Frontal cortex (tissue), 4 donors: ENCODE data around the gene CMPK2. TPM values are rescaled to one million over a fixed set of nuclear protein-coding genes. Genes with fewer than 3 reads are reported as not detected.
"Not testable (repeated sequence)": the region's sequence is repeated elsewhere in the genome, so short reads cannot be mapped to it uniquely, and the experiment has no call there.

Experiments
- DNase-seq, 2 donors: peaks; one replicate each; pipeline ENCODE4 v3.0.0; 2012; ENCODE audit warnings: low spot score in 2 of 2
- FAIRE-seq: peaks from 2 replicates; lab custom pipeline; 2012; peaks lifted over from hg19 to GRCh38; lab: Jason Lieb, UNC
- total RNA-seq: library from RNA; depleted of rRNA; stranded (reverse); fragments of >200 nt; gene quantifications from one replicate; pipeline ENCODE4 v1.2.3, GENCODE V29; 2014
- donor health status: control.
- donor health status: control.
- donor health status: control.

The CMPK2 gene, protein sequence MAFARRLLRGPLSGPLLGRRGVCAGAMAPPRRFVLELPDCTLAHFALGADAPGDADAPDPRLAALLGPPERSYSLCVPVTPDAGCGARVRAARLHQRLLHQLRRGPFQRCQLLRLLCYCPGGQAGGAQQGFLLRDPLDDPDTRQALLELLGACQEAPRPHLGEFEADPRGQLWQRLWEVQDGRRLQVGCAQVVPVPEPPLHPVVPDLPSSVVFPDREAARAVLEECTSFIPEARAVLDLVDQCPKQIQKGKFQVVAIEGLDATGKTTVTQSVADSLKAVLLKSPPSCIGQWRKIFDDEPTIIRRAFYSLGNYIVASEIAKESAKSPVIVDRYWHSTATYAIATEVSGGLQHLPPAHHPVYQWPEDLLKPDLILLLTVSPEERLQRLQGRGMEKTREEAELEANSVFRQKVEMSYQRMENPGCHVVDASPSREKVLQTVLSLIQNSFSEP
- 10.2 TPM for total RNA-seq

DNA sequence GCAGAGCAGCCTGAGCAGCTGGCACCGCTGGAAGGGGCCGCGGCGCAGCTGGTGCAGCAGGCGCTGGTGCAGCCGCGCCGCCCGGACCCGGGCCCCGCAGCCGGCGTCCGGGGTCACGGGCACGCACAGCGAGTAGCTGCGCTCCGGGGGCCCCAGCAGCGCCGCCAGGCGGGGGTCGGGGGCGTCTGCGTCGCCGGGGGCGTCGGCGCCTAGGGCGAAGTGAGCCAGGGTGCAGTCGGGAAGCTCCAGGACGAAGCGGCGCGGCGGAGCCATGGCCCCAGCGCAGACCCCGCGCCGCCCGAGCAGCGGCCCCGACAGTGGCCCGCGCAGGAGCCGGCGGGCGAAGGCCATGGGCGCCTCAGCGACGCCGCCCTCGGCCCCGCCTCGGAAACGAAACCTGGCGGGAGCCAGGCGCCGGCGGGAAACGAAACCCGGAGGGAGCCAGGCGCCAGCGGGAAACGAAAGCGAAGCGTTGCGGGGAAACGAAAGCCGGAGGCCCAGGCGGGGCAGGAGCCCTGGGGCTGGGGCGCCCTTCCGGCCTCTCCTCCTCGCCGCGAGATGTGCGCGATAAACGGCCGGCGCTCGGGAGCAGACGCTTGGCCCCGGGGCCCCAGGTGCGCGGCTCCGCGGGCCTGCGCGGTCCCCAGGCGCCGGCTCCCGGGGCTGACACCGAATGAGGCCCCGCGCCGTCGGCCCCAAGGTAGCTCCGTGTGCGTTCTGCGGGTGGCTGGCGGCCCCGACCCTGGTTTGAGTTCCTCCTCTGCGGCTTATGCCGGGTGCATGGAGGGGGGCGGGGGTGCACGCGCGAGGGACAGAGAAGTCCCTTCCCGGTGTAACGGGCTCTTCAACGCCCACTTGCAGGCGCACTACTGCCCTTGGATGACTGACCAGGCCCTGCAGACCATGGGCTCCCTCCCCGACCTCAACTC, at the start of gene CMPK2:
CMPK2 (minus strand) TSS at position 562 of the 929 bp plus-strand sequence; CDS start at position 351, 211 bp downstream.
- FAIRE-seq (no peak), DNase-seq (peak; percentile 78 to 80)

DNA sequence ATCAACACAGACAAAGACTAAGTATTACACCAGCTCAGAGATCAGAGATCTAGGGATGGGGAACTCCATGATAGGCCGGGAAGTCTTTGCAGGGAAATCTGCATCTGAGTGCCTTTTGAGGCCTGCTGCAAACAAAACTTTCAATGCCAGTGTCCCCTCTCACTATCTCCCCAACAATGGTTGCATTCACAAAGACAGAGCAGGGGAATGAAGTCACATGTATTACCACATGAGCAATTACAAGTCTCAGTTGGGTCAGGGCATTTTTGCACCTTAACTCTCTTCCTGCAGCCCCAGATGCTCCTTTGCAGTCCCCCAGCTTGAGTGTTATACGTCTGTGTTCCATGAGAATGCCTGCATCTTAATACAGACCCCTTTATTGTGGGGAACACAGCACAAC, 49.7 kb upstream of the CMPK2 start:
- DNase-seq (peak in 1 of 2 donors; percentile 67), FAIRE-seq (no peak)

DNA sequence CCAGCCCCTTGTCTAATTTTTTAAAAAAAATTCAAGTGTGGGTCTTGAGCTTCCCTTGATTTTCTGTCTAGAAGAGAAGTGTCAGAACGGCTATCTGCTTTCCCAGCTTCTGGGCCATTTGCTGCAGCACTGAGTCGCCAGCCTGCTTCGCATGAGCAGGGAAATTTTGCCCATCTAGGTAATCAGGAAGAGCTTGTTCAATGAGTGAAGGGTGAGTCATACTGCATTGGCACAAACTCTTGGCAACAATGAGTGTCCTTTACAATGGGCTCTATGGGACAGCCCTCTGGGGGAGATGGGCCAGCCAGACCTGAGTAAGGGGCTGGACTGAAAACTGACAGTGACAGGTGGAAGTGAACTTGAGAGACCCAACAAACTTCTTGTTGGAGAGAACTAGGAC, 49.1 kb upstream of the CMPK2 start:
- FAIRE-seq = no peak
- DNase-seq = no peak

DNA sequence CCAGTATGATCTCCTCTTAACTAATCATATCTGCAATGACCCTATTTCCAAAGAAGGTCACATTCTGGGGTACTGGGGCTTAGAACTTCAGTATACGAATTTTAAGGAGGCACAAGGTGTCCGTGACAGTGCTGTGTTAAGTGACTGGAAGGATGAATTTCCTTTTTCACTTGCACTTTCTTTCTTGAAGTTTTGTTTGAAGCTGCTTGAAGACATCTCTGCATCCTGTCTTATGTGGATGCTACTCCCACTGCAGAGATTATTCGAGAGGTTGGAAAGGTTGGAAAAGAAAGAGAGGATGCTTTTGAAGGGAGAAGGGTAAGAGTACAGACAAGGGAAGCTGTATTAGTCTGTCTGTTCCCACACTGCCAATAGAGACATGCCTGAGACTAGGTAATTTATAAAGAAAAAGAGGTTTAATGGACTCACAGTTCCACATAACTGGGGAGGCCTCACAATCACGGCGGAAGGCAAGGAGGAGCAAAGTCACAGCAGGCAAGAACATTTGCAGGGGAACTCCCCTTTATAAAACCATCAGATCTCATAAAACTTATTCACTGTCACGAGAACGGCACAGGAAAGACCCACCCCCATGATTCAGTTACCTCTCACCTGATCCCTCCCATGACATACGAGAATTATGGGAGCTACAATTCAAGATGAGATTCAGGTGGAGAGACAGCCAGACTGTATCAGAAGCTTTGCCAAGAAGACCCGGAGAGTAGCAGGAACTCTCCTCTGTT, 47.9 kb upstream of the CMPK2 start:
- FAIRE-seq (no peak), DNase-seq (no peak)

DNA sequence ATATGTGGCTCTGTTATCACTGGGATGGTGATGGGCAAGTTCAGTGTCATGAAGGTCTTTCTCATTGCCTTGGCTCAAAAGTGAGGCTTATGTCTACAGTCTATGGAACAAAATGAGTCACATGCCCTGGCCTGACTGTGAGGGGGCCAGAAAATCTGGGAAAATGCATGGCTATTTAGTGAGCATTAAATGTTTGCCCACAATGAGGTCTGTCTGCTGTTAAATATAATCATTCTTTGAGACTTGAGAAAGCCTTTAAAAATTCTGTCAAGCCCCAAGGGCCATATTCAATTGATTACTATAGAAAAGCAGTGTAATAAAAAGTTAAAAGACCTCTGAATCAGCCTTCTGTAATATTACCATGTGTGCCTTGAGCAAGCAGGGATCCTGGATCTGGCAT, 46.0 kb upstream of the CMPK2 start:
- no peak for DNase-seq
- no peak for FAIRE-seq

DNA sequence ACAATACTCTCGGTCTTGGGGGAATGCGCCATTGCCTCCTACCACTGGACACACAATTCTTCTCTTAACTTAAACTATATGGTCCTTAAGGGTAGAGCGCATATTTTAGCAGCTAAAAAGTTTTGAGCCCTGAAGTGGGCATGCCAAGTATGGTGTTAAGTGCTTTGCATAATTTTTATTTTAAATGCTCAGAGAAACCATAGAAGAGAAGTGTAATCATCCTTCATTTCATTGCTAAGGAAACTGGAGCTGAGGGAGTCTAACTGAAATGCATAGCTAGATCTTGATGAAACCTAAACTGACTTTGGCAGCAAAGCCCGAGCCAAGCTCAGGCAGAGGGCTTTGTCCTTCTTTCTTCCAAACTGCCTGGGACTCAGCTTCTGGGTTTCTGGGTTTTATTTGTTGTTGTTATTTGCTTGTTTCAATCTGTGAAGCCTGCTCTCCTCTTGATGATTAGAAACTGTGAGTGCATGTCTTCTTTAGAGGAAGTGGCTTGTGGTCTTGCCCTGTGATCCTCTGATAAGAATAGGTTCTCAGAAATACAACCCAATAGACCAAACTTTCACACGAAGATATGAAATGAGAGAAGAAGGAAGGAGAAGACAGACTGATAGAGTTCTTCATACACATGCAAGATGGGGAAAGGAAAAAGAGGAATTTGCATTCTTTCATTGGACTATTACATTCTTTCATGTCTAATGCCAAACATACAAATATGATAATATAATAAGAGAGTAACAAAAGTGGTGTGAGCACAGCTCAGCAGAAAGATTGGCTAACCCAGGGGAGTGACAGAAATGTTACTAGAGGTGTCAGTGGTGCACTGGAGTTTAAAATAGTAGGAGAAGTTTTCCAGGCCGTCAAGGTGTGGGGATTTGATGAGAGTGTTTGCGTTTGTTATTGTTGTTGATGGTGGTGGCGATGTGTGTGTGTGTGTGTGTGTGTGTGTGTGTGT, 44.0 kb upstream of the CMPK2 start:
- FAIRE-seq (no peak), DNase-seq (no peak)

DNA sequence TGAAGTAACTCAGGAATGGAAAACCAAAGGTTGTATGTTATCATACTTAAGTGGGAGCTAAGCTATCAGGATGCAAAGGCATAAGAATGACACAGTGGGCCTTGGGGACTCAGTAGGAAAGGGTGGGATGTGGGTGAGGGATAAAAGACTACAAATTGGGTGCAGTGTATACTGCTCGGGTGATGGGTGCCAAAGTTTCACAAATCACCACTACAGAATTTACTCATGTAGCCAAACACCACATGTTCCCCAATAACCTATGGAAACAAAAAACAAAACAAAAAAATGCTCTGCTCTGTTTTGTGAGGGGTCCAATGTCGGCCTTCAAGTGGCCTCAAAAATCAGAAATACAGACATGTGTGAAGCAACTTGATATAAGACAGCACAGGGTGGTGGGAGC, 42.6 kb upstream of the CMPK2 start:
- no peak for DNase-seq
- no peak for FAIRE-seq

DNA sequence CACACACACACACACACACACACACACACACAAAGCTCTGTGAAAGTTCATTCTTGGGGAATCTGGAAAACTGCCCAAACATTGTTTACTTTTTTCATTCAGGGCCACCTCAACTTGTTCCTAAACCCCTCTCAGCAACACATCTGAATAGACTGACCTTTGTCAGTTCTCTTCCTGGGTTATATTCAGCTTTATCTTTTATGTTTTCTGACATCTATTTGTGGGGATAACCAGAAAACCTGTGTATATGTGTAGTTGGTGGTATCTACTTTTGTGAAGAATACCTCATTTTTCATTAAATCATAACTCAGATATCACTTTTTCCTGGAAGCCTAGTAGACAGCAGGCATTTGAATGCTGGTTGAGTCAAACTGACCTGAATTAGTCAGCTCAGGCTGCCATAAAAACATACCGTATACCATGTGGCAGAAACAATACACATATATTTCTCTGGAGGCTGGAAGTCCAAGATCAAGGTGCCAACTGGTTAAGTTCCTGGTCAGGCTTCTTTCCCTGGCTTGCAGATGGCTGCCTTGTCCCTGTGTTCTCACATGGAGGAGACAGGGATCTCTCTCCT, 40.5 kb upstream of the CMPK2 start:
- no peak for FAIRE-seq
- no peak for DNase-seq

DNA sequence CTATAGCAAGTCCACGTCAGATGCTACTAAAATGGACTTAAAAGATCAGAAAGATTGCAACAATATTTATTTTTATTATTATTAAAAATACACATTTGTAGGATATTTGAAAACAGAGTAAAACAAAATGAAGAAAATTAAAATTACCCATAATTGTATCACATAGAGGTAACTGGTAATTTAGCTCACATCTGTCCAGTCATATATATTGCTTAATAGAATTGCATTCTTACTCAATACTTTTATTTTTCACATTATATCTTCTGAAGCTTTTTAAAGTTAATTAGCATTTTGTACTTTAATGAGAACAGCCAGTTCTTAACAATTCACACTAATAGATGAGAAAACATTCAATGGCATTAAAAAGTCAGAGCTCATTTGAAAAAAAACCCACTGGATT, 40.0 kb upstream of the CMPK2 start:
- FAIRE-seq = no peak

DNA sequence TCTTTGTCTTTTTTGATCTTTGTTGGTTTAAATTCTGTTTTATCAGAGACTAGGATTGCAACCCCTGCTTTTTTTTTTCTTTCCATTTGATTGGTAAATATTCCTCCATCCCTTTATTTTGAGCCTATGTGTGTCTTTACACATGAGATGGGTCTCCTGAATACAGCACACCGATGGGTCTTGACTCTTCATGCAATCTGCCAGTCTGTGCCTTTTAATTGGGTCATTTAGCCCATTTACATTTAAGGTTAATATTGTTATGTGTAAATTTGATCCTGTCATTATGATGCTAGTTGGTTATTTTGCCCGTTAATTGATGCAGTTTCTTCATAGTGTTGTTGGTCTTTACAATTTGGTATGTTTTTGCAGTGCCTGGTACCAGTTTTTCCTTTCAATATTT, 36.9 kb upstream of the CMPK2 start:
- FAIRE-seq, DNase-seq: not testable (repeated sequence)

More for the DNA sequence above, 40.0 kb upstream of the CMPK2 start:
- DNase-seq = no peak

DNA sequence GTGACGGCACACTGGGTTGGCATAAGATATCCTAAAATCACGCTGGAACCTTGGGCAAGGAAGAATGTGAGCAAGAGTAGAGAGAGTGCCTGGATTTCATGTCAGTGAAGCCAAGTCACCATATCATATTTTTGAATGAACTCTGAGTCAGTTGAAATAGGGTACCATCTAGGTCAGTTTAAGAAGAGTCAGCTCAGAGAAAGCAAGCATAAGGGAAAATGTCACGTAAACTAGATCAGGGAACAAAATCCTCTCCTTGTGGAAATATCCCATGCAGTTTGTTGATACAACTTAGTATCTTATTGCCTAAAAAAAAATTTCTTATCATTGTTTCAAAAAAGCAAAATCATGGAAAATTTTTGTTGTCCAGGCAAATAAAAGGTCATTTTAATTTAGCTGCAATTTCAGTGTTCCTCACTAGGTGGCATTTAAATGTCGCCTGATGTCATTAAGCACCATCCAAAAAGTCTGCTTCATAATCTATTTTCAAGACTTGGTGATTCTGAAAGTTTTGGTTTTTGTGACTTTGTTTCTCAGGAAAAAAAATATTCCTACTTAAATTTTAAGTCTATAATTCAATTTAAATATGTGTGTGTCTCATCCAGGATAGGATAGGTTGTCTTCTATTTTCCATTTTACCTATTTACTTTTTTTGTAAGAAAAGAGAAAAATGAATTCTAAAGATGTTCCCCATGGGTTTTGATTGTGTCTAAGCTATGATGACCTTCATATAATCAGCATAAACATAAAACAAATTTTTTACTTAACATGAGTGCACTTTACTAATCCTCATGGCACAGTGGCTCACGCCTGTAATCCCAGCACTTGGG, 31.4 kb upstream of the CMPK2 start:
- peak; percentile 99 for FAIRE-seq
- no peak for DNase-seq

DNA sequence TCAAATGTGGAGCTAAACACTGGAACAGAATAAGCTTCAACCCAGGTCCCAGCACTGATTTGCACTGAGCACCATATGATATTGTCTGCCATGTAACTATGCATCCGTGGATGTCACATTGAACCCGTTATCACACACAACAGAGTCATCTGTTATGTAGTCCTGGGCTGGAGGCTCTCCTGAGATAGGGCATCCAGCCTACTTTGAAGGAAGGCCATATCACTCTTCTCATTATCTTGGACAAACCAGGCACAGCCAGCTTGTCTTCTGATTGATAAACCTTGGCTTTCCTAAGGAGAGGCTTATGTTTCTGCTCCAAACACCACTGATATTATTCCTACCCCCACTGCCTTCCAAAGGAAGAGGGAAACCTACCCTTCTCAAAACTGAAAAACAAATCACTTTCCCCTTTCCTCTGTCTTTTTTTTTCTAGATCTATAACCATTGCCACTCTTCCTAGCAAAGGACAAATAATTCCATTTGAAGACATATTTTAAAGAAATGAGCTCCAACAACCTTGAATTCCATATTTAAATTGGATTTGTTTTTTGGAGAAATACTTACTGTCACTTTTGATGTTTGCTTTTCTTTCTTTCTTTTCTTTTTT, 28.3 kb upstream of the CMPK2 start:
- no peak for DNase-seq

DNA sequence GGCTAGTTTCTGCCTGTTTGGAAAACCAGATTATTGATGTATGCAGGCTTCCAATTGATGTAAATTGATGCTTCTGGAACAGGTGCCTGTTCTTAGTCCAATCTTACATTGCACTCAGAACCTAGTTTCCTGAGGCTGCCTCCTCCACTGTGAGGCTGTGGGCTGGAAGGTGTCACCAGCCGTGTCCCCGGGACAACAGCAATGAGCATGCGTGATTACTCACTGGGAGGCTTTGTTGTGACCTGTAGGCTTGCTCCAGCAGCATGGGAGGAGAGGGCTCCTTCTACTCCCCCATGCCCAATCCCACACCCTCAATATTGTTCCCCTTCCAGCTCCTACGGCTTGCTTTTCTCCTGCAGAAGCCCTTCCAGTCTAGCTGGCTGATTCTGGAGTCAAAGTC, 23.0 kb upstream of the CMPK2 start:
- DNase-seq = no peak
- FAIRE-seq = no peak

More for the DNA sequence above, 28.3 kb upstream of the CMPK2 start:
- no peak for FAIRE-seq

DNA sequence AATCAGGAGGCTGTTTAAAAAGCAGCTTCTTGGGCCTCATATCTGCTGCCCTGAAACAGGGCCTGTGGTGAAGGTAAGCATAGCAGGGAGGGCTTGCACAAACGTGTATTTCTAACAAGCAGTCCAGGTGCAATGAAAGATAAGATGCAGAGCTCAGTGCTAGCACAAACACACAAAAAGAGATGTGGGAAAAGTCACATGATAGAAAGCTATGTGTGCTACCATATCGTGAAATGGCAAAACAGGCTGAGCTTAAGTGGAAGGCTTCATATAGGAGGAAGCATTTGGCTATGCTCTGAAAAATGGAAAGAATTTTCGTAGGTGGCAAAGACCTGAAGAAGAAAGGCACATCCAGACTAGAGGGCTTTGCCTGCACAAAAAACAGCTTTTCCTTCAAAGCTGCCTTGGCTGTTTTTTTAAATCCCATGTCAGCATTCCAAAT, 22.1 kb upstream of the CMPK2 start:
- DNase-seq (no peak), FAIRE-seq (no peak)

DNA sequence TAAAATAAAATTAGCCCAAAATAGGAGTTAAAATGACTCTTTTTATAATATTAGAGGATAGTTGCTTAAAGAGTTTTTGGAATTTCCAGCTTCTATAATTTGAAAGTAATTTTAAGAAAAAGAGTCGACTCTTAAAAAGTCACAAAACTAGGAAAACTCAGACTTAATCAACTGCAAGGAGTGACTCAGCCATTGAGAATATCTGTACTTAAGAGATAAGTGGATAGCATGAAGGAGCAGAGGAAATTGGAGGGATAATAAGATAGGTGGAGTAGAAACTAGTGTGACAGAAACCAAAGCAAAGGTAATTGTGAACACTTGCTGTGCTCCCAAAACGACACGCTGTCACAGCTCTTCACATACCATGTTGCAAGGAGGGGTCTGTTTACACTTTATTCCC, 20.3 kb upstream of the CMPK2 start:
- no peak for DNase-seq
- no peak for FAIRE-seq

DNA sequence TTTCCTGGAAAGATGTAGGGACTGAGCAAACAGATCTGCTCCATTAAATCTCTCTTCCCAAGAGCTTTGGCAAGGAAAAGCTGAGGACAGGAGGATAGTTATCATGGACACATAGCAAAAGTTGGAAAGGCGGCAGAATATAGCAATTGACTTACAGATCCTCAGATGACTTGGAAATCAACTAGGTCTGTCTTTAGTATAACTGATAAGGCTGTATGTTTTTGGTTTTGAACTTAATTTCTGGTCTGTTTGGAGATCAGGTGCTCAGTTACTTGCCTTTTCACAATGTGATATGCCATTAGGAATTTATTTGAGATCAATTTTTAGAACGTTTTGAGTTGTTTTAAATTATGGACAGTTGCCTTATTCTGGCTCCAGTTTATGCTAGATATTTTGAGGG, 19.8 kb upstream of the CMPK2 start:
- no peak for DNase-seq
- no peak for FAIRE-seq

DNA sequence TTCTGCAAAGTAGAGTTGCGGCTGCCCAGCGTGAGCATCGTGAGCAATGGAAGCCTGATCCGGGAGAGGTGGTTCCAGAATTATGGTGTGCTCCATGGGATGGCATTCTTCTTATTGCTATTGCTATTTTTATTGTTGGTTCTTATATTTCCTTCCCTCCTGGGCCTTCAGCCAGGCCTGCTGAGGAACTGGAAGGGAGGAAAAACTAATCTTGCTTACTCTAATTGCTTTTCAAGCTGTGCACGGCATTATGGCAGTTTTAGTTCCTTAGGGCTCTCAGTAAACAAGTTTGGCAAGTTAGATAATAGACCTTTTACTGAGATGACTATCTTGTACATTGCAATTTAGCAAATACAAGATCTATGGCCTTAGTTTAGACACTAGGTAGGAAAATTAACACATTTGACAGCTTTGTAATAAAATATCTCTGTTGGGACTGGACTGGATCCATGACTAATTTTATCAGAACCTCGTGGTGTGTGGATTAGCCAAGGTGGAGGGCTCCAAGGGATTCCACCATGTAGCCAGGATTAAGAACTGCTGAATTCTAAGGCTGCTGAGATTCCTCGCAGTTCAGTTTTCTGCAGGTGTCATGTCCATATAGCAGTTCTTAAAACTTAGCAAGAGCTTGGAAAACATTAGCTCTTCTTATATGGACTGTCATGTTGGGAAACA, 17.9 kb upstream of the CMPK2 start:
- DNase-seq = no peak
- FAIRE-seq = no peak
